Measurements from ENCODE around the gene NDC1. TPM values are rescaled to one million over a fixed set of nuclear protein-coding genes. Genes with fewer than 3 reads are reported as not detected.

NDC1 gene
- total RNA-seq, 2 experiments from 2014 or later, result 29.6 to 32.0 TPM

DNA sequence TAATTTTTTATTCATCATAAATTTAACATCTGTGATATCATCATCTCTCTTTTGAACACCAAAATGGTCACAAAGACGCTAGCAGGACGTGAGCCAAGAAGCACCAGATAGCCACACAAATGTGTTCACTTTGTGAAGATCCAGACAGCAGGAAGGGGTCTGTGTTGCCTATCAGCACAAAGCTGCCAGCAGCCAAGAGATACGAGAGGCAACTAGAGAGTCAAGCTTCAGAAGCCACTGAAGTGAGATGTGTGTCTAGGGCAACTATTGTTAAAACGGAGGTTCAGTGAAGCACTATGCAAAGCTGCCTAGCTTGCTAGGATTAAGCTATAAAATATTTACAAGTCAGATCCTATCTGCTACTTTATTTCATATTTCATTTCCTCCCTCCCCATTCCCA is 45.3 kb downstream of the NDC1 start:
- H3K36me3 Mint-ChIP-seq, result peaks cover 51% of the 10 kb centered on the region

DNA sequence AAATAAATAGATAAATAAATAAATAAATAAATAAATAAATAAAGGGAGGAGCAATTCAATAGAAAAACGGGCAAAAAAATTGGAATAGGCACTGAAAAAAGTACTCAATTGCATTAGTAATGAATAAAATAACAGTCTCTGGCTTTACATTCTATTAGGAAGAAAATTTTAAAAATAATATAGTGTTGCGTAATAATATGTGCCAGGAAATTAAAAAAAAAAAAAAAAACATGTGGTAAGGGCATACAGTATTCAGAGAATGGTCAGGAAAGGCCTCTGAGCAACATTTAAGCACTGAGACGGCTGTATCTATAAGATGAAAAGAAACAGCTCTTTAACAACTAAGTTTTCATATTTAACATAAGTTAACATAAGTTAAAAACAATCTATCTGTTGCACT is 50.4 kb downstream of the NDC1 start:
- Mint-ChIP-seq H3K36me3 (peaks cover 41% of the 10 kb centered on the region), H3K27me3 (no peaks in the 10 kb centered on the region), H3K4me1 (ENCODE audit: low read depth) (peaks cover 13% of the 10 kb centered on the region), H3K27ac (no peak overlapping the region), H3K9me3 (no peaks in the 10 kb centered on the region), H3K4me3 (no peak overlapping the region)
- no peak for DNase-seq
- intact Hi-C loops (cut with micrococcal nuclease), result no loop called here
- ChIA-PET CTCF (no interaction called here), POLR2A (no interaction called here)

More for the DNA sequence above, 45.3 kb downstream of the NDC1 start:
- Mint-ChIP-seq H3K4me1 (ENCODE audit: low read depth) (no peaks in the 10 kb centered on the region), H3K9me3 (no peaks in the 10 kb centered on the region), H3K27ac (no peak overlapping the region), H3K4me3 (no peak overlapping the region), H3K27me3 (no peaks in the 10 kb centered on the region)
- DNase-seq, result no peak
- ChIA-PET POLR2A (no interaction called here), CTCF (no interaction called here)
- intact Hi-C loops (cut with micrococcal nuclease), result no loop called here

DNA sequence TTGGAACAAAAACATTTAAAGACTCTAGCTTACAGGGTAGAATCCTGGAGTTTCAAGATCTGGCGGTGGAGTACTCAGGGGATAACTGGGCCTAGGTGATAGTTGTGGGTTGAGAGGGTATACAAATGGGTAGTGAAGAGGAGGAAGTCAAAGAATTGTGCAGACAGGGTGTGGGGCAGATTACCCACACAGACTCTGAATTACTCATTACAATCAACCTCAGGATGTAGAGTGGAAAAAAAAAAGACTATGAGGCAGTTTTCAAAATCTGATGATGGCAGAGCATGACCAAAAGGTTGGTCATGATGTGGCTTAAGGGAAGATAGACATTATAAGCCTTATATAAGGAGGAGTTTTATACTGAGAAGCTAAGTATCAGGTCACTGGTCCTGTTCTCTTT is 55.0 kb downstream of the NDC1 start:
- peak overlapping the region; percentile 2 for H3K27ac Mint-ChIP-seq
- DNase-seq, result peak; percentile 28
- CTCF ChIA-PET, result no interaction called here

DNA sequence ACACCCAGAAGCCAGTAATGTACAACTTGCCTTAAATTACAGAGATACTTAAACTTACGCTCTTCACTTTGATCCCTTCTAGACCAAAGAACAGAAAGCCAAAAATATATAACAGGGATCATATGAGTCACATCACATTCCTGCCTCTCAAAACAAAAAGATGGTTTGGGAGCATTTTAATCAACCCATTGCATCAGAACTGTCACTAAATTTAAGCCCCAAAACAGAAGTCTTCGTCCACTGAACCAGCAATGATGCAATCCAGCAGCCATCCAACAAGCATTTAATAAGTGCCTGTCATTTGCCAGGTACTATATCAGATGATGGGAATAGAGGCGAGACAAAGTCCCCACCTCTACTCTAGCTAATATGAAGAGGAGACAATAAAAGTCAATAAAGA is 56.4 kb downstream of the NDC1 start:
- no peak overlapping the region for H3K27ac Mint-ChIP-seq
- intact Hi-C loops (cut with micrococcal nuclease), result loop anchor here (5.0 kb wide), 1 partner anchor 56 kb away; the partner anchor contains the start of gene NDC1
- ChIA-PET CTCF (no interaction called here), POLR2A (no interaction called here)
- H3K4me3 Mint-ChIP-seq, result no peak overlapping the region
- no peaks in the 10 kb centered on the region for H3K27me3 Mint-ChIP-seq
- no peak for DNase-seq
- H3K36me3 Mint-ChIP-seq, result peaks cover 49% of the 10 kb centered on the region
- peaks cover 14% of the 10 kb centered on the region for H3K4me1 Mint-ChIP-seq (ENCODE audit: low read depth)
- H3K9me3 Mint-ChIP-seq, result no peaks in the 10 kb centered on the region

More for the DNA sequence above, 55.0 kb downstream of the NDC1 start:
- H3K4me1 Mint-ChIP-seq (ENCODE audit: low read depth), result peaks cover 14% of the 10 kb centered on the region
- POLR2A ChIA-PET, result interaction anchor here (0.6 kb wide), 1 partner anchor 1535 kb away, joined by 3 read pairs; no protein-coding TSS in a partner anchor
- H3K27me3 Mint-ChIP-seq, result no peaks in the 10 kb centered on the region
- peaks cover 47% of the 10 kb centered on the region for H3K36me3 Mint-ChIP-seq
- intact Hi-C loops (cut with micrococcal nuclease), result loop anchor here (5.0 kb wide), 1 partner anchor 54 kb away; the partner anchor contains the start of gene NDC1
- H3K9me3 Mint-ChIP-seq, result no peaks in the 10 kb centered on the region
- no peak overlapping the region for H3K4me3 Mint-ChIP-seq

DNA sequence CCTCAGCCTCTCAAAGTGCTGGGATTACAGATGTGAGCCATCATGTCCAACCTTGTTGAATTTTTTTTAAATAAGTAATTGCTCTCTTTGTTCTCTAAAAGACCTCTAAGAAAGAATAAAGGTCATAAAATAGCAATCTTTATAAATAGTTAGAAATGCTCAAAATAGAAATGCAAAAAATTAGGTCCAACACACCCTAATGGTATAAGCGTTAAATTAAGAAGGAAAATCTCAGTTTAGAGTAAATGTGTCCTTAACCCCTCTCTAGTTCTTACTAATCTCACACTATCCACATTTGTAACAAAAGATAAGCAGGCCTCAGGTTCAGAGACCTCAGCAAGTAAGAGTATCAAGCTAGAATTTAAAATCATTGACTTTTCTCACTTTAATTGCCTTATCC is 60.8 kb downstream of the NDC1 start:
- peaks cover 38% of the 10 kb centered on the region for H3K36me3 Mint-ChIP-seq
- no peak overlapping the region for H3K27ac Mint-ChIP-seq
- H3K4me3 Mint-ChIP-seq, result no peak overlapping the region
- H3K27me3 Mint-ChIP-seq, result no peaks in the 10 kb centered on the region
- no peak for DNase-seq
- H3K9me3 Mint-ChIP-seq, result no peaks in the 10 kb centered on the region
- ChIA-PET POLR2A (no interaction called here), CTCF (no interaction called here)
- intact Hi-C loops (cut with micrococcal nuclease), result no loop called here
- H3K4me1 Mint-ChIP-seq (ENCODE audit: low read depth), result no peaks in the 10 kb centered on the region

DNA sequence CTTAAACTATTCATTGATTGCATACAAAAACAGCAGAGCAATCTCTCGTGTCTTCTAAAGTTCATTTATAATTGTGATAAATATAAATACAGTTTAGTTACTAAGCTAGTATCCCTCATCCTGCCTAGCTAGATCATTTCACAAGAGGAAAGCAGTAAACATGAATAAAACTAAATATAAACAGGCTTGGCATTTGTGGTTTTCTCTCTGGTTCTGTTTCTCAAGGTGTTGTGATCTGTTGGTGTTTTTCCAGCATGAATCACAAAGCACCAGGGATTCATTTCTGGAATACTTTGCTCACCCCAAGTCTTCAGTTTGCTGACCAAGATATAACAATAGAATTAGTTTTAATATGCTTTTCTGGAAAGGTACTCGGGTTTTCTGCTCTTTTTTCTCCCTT is 66.4 kb downstream of the NDC1 start:
- ChIA-PET CTCF (interaction anchor here (1.3 kb wide), 1 partner anchor 188 kb away, joined by 3 read pairs; no protein-coding TSS in a partner anchor), POLR2A (no interaction called here)
- H3K9me3 Mint-ChIP-seq, result no peaks in the 10 kb centered on the region
- no peaks in the 10 kb centered on the region for H3K27me3 Mint-ChIP-seq
- no peak overlapping the region for H3K4me3 Mint-ChIP-seq
- DNase-seq, result no peak
- H3K36me3 Mint-ChIP-seq, result peaks cover 49% of the 10 kb centered on the region
- no peak overlapping the region for H3K27ac Mint-ChIP-seq
- intact Hi-C loops (cut with micrococcal nuclease), result no loop called here
- H3K4me1 Mint-ChIP-seq (ENCODE audit: low read depth), result peaks cover 8% of the 10 kb centered on the region

DNA sequence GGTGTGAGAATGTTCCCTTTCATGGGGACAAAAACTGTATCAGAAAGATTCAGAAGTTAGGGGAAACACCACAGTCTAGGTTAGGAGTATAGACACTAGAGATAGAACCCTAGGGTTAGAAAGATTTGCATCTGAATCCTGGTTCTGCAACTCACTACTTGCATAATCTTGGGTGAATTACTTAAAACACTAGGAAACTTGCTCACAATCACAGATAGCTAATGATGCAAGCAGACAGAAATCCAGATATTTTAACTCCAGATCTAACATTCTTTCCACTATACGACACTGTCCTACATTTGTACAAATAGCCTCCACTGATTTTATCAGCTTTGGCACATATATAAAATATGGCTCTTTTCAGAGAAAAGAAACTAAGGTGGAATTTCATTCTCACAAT is 68.3 kb downstream of the NDC1 start:
- Mint-ChIP-seq H3K36me3 (peaks cover 55% of the 10 kb centered on the region), H3K27ac (no peak overlapping the region), H3K9me3 (no peaks in the 10 kb centered on the region), H3K27me3 (no peaks in the 10 kb centered on the region), H3K4me3 (no peak overlapping the region), H3K4me1 (ENCODE audit: low read depth) (peaks cover 17% of the 10 kb centered on the region)
- intact Hi-C loops (cut with micrococcal nuclease), result no loop called here
- CTCF ChIA-PET, result no interaction called here
- no peak for DNase-seq
- POLR2A ChIA-PET, result no interaction called here

DNA sequence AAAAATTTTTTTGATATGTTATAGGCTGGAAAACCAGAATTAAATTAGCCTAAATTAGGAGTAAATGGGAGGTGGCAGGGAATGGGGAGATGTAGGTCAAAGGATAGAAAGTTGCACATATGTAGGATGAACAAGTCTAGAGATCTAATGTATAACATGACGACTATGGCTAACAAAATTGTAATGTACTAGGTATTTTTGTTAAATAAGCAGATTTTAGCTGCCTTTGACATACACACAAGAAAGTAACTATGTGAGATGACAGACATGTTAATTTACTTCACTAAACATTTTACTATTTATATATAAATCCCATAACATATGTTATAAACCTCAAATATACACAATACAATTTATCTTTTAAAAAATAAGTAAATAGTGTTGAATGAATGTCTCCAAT is 68.9 kb downstream of the NDC1 start:
- Mint-ChIP-seq H3K27ac (no peak overlapping the region), H3K9me3 (no peaks in the 10 kb centered on the region), H3K4me1 (ENCODE audit: low read depth) (peaks cover 17% of the 10 kb centered on the region), H3K27me3 (no peaks in the 10 kb centered on the region), H3K4me3 (no peak overlapping the region), H3K36me3 (peaks cover 56% of the 10 kb centered on the region)
- CTCF ChIA-PET, result no interaction called here
- POLR2A ChIA-PET, result no interaction called here
- no peak for DNase-seq
- intact Hi-C loops (cut with micrococcal nuclease), result no loop called here

DNA sequence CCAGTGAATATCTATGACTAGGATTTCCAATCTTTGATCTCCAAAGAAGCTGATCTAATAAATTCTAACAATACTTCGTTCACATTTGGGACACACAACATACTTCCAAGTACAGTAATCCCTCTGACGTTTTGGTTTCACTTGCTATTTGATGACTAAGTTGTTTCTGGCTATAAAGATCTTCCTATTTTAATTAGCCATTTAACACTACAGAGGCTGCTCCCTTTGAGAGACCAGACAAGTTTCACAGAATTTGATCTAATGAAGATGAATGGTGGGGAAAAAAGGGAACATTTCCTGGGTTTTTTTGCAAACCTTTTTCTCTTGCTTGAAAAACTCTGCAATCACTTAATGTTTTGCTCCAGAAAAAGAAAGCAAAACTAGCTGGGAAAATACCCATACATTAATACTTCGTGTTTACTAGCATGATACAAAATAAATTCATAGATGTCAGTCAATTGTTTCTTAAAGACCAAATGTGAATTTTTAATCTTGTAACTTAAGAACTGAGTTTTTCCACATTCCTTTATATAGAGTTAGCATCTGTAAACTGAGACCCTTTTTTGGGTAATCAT is 71.2 kb downstream of the NDC1 start:
- Mint-ChIP-seq H3K9me3 (peaks cover 4% of the 10 kb centered on the region), H3K27ac (no peak overlapping the region), H3K4me3 (no peak overlapping the region), H3K36me3 (peaks cover 58% of the 10 kb centered on the region), H3K4me1 (ENCODE audit: low read depth) (peaks cover 17% of the 10 kb centered on the region), H3K27me3 (no peaks in the 10 kb centered on the region)
- no peak for DNase-seq
- POLR2A ChIA-PET, result no interaction called here
- CTCF ChIA-PET, result interaction anchor here (0.7 to 1.2 kb wide), 2 partner anchors 13 to 371 kb away, joined by 3 to 5 read pairs; no protein-coding TSS in a partner anchor
- intact Hi-C loops (cut with micrococcal nuclease), result no loop called here

DNA sequence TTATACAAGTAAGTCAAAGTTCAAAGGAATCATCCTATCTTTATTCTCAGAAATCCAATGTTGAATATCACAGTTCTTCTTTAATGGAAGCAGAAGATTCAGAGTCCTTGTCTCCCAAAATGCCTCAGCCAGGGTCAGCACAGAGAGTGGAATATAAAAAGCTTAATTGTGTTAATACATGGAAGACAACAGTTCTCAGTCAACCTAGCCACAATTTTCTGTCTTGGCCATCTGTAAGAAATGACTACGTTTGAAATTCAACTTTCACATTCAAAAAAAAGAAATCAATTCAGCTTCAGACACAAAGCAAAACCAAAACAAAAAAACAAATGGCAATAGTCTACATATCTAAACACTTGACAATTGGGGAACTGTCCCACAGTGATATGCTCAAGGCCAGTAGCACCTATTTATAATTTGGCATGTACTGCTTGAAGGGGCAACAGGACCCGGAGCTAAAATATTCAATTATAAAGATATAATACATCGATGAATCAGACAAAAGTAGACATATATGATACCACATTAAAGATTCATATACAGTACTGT is 71.8 kb downstream of the NDC1 start:
- intact Hi-C loops (cut with micrococcal nuclease), result no loop called here
- peaks cover 4% of the 10 kb centered on the region for H3K9me3 Mint-ChIP-seq
- H3K4me1 Mint-ChIP-seq (ENCODE audit: low read depth), result peaks cover 17% of the 10 kb centered on the region
- no peak overlapping the region for H3K4me3 Mint-ChIP-seq
- peaks cover 56% of the 10 kb centered on the region for H3K36me3 Mint-ChIP-seq
- POLR2A ChIA-PET, result no interaction called here
- H3K27me3 Mint-ChIP-seq, result no peaks in the 10 kb centered on the region
- H3K27ac Mint-ChIP-seq, result no peak overlapping the region
- CTCF ChIA-PET, result interaction anchor here (1.2 kb wide), 1 partner anchor 12 kb away, joined by 5 read pairs; no protein-coding TSS in a partner anchor
- no peak for DNase-seq

DNA sequence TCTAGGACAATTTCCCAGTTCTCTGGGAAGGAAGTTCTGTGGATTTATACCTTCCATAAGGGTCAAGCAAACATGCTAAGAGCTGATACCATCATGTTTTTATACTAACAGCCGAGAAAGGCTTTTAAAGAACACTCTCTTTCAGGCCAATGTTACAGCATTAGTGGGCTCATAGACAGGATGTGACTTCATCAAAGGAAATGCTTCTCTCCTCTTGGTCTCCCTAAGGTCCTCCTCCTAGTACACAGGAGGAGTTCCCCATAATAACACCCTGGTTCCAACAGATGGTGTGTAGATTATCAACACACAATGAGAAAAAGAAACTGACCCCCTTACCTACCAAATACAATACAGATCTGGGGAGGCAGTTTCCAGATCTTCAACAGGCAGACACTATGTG is 72.4 kb downstream of the NDC1 start:
- peaks cover 49% of the 10 kb centered on the region for H3K36me3 Mint-ChIP-seq
- intact Hi-C loops (cut with micrococcal nuclease), result no loop called here

DNA sequence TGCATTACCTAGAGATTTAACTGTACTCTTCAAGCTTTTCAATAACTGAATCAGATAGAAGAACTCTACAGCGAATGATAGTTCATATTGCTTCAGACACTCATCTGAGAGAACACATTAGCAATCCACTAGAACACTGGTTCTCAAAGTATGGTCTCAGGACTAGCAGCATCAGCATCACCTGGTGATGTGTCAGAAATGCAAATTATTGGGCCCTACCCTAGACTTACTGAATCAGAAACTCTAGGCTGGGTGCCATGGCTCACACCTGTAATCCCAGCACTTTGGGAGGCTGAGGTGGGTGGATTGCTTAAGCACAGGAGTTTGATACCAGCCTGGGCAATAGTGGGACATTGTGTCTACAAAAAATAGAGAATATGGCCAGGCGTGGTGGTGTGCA is 74.2 kb downstream of the NDC1 start:
- Mint-ChIP-seq H3K4me1 (ENCODE audit: low read depth) (peaks cover 17% of the 10 kb centered on the region), H3K9me3 (peaks cover 4% of the 10 kb centered on the region), H3K27ac (no peak overlapping the region), H3K4me3 (no peak overlapping the region), H3K36me3 (peaks cover 40% of the 10 kb centered on the region), H3K27me3 (no peaks in the 10 kb centered on the region)
- POLR2A ChIA-PET, result no interaction called here
- no peak for DNase-seq
- intact Hi-C loops (cut with micrococcal nuclease), result no loop called here
- CTCF ChIA-PET, result interaction anchor here (1.0 kb wide), 1 partner anchor 10 kb away, joined by 3 read pairs; no protein-coding TSS in a partner anchor

More for the DNA sequence above, 72.4 kb downstream of the NDC1 start:
- CTCF ChIA-PET, result no interaction called here
- DNase-seq, result no peak
- Mint-ChIP-seq H3K27ac (no peak overlapping the region), H3K27me3 (no peaks in the 10 kb centered on the region), H3K4me1 (ENCODE audit: low read depth) (peaks cover 17% of the 10 kb centered on the region), H3K9me3 (peaks cover 4% of the 10 kb centered on the region), H3K4me3 (no peak overlapping the region)
- POLR2A ChIA-PET, result no interaction called here

DNA sequence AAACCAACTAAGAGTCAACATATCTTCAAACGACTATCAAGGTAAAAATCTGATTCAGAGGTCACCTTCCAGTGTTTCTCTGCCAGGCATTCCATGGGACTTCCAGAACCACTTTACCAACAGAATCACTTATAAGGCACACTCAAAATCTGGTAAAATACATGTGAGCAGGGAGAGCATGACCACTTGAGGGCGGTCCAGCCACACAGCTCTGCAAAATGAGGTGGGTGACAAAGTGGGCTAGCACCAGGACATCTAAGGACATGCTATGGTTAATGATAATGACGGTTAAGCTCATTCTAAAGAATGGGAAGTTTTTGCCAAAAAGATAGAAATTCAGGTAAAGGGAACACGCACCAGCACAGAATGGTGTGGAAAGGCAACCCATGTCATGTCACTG is 74.6 kb downstream of the NDC1 start:
- CTCF ChIA-PET, result interaction anchor here (1.4 kb wide), 1 partner anchor 9 kb away, joined by 6 read pairs; no protein-coding TSS in a partner anchor
- H3K36me3 Mint-ChIP-seq, result peaks cover 35% of the 10 kb centered on the region
- intact Hi-C loops (cut with micrococcal nuclease), result no loop called here
- POLR2A ChIA-PET, result no interaction called here
- no peak overlapping the region for H3K27ac Mint-ChIP-seq
- peaks cover 17% of the 10 kb centered on the region for H3K4me1 Mint-ChIP-seq (ENCODE audit: low read depth)
- no peaks in the 10 kb centered on the region for H3K27me3 Mint-ChIP-seq
- no peak overlapping the region for H3K4me3 Mint-ChIP-seq
- DNase-seq, result no peak
- H3K9me3 Mint-ChIP-seq, result peaks cover 4% of the 10 kb centered on the region

Data from activated CD4-positive, alpha-beta memory T cell treated with anti-CD3 and anti-CD28 coated beads for 36 hours (primary cell).